GM12878 (cell line): ENCODE results near the gene SHISA2. TPM values are rescaled to one million over a fixed set of nuclear protein-coding genes. Genes with fewer than 3 reads are reported as not detected.

Source experiments
- ATAC-seq: fragments of 200-7000 bp; cut with Tn5 transposase; 3 replicates; pipeline ENCODE4 v1.9.1; 2020; ENCODE audit warnings: mild to moderate bottlenecking, moderate library complexity
- BruUV-seq: library from RNA; stranded (reverse); fragments of 400-500 nt; replicated peaks from 2 replicates; lab custom pipeline; 2021; lab: Mats Ljungman, UMichigan
- CTCF ChIA-PET: fragments of 300-600 bp; sonication (Branson Sonifier 250); formaldehyde crosslinking; extraction: SDS; loops from one replicate; lab custom pipeline; 2021; ENCODE audit warnings: inconsistent platforms; lab: Yijun Ruan, JAX
- POLR2A ChIA-PET: fragments of 350-600 bp; formaldehyde crosslinking; extraction: SDS; loops from one replicate; lab custom pipeline; 2021; ENCODE audit warnings: inconsistent platforms; lab: Charles Lee
- RAD21 ChIA-PET: fragments of 300-600 bp; sonication (Branson Sonifier 250); formaldehyde crosslinking; loops from one replicate; lab custom pipeline; 2023; ENCODE audit warnings: antibody characterized with exemption; ENCODE audit not compliant: unreplicated experiment; lab: Charles Lee
- SMC1A ChIA-PET: fragments of 300-600 bp; sonication (Branson Sonifier 250); formaldehyde crosslinking; loops from one replicate; lab custom pipeline; 2023; ENCODE audit not compliant: unreplicated experiment, uncharacterized antibody; lab: Charles Lee
- DNase-seq: peaks from one replicate; pipeline ENCODE4 v3.0.0-alpha.2; 2011; ENCODE audit warnings: low read depth, low spot score
- FAIRE-seq: peaks from 3 replicates; lab custom pipeline; 2011; peaks lifted over from hg19 to GRCh38; lab: Jason Lieb, UNC
- H2AFZ ChIP-seq: 2 replicates; pipeline ENCODE4 v1.6.0; 2011; ENCODE audit warnings: low read depth, low read length, control low read depth; ENCODE audit not compliant: control insufficient read depth
- H3K27ac ChIP-seq: 2 replicates; pipeline ENCODE4 v1.5.1; 2011; ENCODE audit warnings: control low read depth; ENCODE audit not compliant: control insufficient read depth, insufficient read depth
- H3K27me3 ChIP-seq, 2 experiments: replicated peaks in 1 of 2; 2 replicates each; pipeline versions ENCODE4 v1.6.0 to v1.6.1; 2011; ENCODE audit warnings: low read length in 1 of 2; ENCODE audit not compliant: control insufficient read depth in 2 of 2, insufficient read depth in 2 of 2
- H3K36me3 ChIP-seq, 2 experiments: 2 replicates each; pipeline ENCODE4 v1.5.1; 2011; ENCODE audit warnings: low read length in 1 of 2; ENCODE audit not compliant: control insufficient read depth in 2 of 2, insufficient read depth in 2 of 2
- H3K4me1 ChIP-seq: 2 replicates; pipeline ENCODE4 v1.6.1; 2011; ENCODE audit warnings: mild to moderate bottlenecking, low read length, moderate library complexity, mixed read lengths; ENCODE audit not compliant: control insufficient read depth, insufficient read depth
- H3K4me2 ChIP-seq: 2 replicates; pipeline ENCODE4 v1.6.0; 2011; ENCODE audit warnings: control low read depth; ENCODE audit not compliant: control insufficient read depth, insufficient read depth
- H3K4me3 ChIP-seq: fragments of 200-600 bp; sonication (generic); 2 replicates; pipeline ENCODE4 v1.5.1; 2016
- H3K79me2 ChIP-seq: 2 replicates; pipeline ENCODE4 v1.6.0; 2011; ENCODE audit warnings: low read length; ENCODE audit not compliant: control insufficient read depth, insufficient read depth
- H3K9ac ChIP-seq: 2 replicates; pipeline ENCODE4 v1.8.0; 2011; ENCODE audit warnings: low read length, control low read depth, mixed read lengths; ENCODE audit not compliant: control insufficient read depth, insufficient read depth
- H3K9me3 ChIP-seq: replicated peaks from 3 replicates; pipeline ENCODE4 v1.5.1; 2011; ENCODE audit warnings: mild to moderate bottlenecking, low read length; ENCODE audit not compliant: control insufficient read depth, insufficient read depth
- H4K20me1 ChIP-seq: 2 replicates; pipeline ENCODE4 v1.6.0; 2011; ENCODE audit not compliant: control insufficient read depth, insufficient read depth
- WGBS: methylation state at CpG from one replicate; pipeline ENCODE4 v1.1.6; 2016; ENCODE audit warnings: low lambda C conversion rate; ENCODE audit not compliant: insufficient replicate concordance, insufficient coverage; ENCODE audit errors: missing lambda C conversion rate; 5-methylcytosine and 5-hydroxymethylcytosine counted together
- in situ Hi-C: fragments of 300-500 bp; cut with MboI; formaldehyde crosslinking; loops from 9 replicates; pipeline ENCODE4 v1.14.3; 2018; ENCODE audit warnings: mixed read lengths
- intact Hi-C: fragments of 100-400 bp; cut with micrococcal nuclease; formaldehyde crosslinking; loops from one replicate; pipeline ENCODE4 v1.14.2; 2022; ENCODE audit not compliant: unreplicated experiment
- polyA plus RNA-seq, 11 experiments: library from polyadenylated mRNA; depleted of rRNA in 4 of 11; unstranded in 6 of 11; stranded (reverse) in 5 of 11; fragments of >200 nt; fragmentation: Nextera tagmentation in 4 of 11; fragmentation: Illumina TruSeq in 1 of 11; extraction: Ambion mirVana in 4 of 11; extraction: Trizol in 1 of 11; gene quantifications; 1 replicate in 1 of 11; 2 replicates in 10 of 11; pipeline versions ENCODE4 v1.2.1 to v1.2.3, GENCODE V29; 2011 to 2016; ENCODE audit warnings: inconsistent platforms in 2 of 11, missing spikeins in 2 of 11, low read depth in 1 of 11
- total RNA-seq, 4 experiments: library from RNA; depleted of rRNA in 3 of 4; stranded (reverse); fragments of >200 nt in 3 of 4; fragmentation: Illumina TruSeq in 1 of 4; extraction: Trizol in 1 of 4; gene quantifications; 2 replicates each; pipeline versions ENCODE4 v1.2.1 to v1.2.3, GENCODE V29; 2013 to 2021
- TF ChIP-seq, protein P1 (sequence below): fragments of 450-650 bp; IDR thresholded peaks from 2 replicates; pipeline ENCODE4 v1.6.1; 2016; ENCODE audit warnings: mild to moderate bottlenecking, moderate library complexity, borderline replicate concordance
- TF ChIP-seq, protein P2 (sequence below), 3 experiments: IDR thresholded peaks in 2 of 3; conservative IDR thresholded peaks in 1 of 3; 2 replicates each; pipeline ENCODE4 v1.5.1; 2011; ENCODE audit warnings: low read depth in 3 of 3, low read length in 3 of 3, mild to moderate bottlenecking in 3 of 3, control low read depth in 2 of 3, moderate library complexity in 2 of 3, inconsistent platforms in 1 of 3, mixed read lengths in 1 of 3; ENCODE audit not compliant: control insufficient read depth in 2 of 3, insufficient read depth in 1 of 3; ENCODE audit errors: extremely low read depth in 1 of 3

The SHISA2 gene
- total and polyA plus RNA-seq, 10 of the 15 experiments (the other 5 are each of a cell fraction or from before 2014, with no cell fraction given) = 0.04 to 0.08 TPM; not detected in 8

DNA sequence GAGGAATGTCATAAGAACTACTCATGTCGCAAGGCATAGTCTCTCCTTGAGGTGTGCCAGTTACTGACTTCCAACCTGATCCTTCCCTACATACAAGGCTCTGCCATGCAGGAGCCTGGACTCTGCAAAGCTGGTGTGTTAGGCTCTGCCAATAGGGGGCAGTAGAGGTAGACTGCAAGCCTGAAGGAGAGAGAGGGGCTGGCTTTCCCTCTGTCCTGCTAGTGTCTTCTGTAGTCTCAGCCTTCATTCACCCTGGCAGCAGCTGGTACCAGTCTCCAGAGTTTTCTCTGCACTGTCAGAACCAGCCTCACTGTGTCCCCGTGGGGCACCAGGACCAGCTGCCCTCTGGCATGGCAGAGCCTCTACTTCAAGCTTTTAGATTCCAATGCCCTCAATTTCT is 14.5 kb downstream of the SHISA2 start:
- BruUV-seq = no TSS peak
- DNase-seq (no peak), FAIRE-seq (no peak), ATAC-seq (peak; percentile 29; the same call in 1 of the 3 replicates)
- in situ Hi-C loops (no loop called here), intact Hi-C loops (no loop called here)
- H3K36me3 ChIP-seq = no peaks in the 10 kb centered on the region
- H4K20me1 ChIP-seq = no peaks in the 10 kb centered on the region
- no peaks in the 10 kb centered on the region for H3K4me1 ChIP-seq
- WGBS = 27% methylated on average over 2 of the region's 2 CpGs
- H3K27ac ChIP-seq = no peak overlapping the region
- no peak overlapping the region for H2AFZ ChIP-seq
- no peaks in the 10 kb centered on the region for H3K79me2 ChIP-seq
- TF ChIP-seq, protein P1, sequence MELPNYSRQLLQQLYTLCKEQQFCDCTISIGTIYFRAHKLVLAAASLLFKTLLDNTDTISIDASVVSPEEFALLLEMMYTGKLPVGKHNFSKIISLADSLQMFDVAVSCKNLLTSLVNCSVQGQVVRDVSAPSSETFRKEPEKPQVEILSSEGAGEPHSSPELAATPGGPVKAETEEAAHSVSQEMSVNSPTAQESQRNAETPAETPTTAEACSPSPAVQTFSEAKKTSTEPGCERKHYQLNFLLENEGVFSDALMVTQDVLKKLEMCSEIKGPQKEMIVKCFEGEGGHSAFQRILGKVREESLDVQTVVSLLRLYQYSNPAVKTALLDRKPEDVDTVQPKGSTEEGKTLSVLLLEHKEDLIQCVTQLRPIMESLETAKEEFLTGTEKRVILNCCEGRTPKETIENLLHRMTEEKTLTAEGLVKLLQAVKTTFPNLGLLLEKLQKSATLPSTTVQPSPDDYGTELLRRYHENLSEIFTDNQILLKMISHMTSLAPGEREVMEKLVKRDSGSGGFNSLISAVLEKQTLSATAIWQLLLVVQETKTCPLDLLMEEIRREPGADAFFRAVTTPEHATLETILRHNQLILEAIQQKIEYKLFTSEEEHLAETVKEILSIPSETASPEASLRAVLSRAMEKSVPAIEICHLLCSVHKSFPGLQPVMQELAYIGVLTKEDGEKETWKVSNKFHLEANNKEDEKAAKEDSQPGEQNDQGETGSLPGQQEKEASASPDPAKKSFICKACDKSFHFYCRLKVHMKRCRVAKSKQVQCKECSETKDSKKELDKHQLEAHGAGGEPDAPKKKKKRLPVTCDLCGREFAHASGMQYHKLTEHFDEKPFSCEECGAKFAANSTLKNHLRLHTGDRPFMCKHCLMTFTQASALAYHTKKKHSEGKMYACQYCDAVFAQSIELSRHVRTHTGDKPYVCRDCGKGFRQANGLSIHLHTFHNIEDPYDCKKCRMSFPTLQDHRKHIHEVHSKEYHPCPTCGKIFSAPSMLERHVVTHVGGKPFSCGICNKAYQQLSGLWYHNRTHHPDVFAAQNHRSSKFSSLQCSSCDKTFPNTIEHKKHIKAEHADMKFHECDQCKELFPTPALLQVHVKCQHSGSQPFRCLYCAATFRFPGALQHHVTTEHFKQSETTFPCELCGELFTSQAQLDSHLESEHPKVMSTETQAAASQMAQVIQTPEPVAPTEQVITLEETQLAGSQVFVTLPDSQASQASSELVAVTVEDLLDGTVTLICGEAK = no peak
- TF ChIP-seq, protein P2, sequence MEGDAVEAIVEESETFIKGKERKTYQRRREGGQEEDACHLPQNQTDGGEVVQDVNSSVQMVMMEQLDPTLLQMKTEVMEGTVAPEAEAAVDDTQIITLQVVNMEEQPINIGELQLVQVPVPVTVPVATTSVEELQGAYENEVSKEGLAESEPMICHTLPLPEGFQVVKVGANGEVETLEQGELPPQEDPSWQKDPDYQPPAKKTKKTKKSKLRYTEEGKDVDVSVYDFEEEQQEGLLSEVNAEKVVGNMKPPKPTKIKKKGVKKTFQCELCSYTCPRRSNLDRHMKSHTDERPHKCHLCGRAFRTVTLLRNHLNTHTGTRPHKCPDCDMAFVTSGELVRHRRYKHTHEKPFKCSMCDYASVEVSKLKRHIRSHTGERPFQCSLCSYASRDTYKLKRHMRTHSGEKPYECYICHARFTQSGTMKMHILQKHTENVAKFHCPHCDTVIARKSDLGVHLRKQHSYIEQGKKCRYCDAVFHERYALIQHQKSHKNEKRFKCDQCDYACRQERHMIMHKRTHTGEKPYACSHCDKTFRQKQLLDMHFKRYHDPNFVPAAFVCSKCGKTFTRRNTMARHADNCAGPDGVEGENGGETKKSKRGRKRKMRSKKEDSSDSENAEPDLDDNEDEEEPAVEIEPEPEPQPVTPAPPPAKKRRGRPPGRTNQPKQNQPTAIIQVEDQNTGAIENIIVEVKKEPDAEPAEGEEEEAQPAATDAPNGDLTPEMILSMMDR (IDR thresholded peaks at IDR 0.05 in 2 of 3, conservative IDR thresholded peaks at IDR 0.05 in 1 of 3; ENCODE audit: control insufficient read depth in 2 of 3, extremely low read depth in 1 of 3, insufficient read depth in 1 of 3, low read depth in 3 of 3, low read length in 3 of 3) = peak in 2 of 3 experiments; percentile 35 to 42; a peak in 3 of 6 replicates
- H3K27me3 ChIP-seq = 0 out of 4 replicates have a peak, but pooled peaks cover 0 to 4% of the 10 kb centered on the region in 2 experiments
- H3K4me2 ChIP-seq = no peak overlapping the region
- ChIA-PET SMC1A (no interaction called here), POLR2A (no interaction called here), RAD21 (no interaction called here), CTCF (interaction anchor here (0.6 to 1.1 kb wide), 2 partner anchors 32 to 454 kb away, joined by 3 read pairs; no protein-coding TSS in a partner anchor)
- H3K9ac ChIP-seq = no peak overlapping the region
- H3K4me3 ChIP-seq = no peak overlapping the region
- H3K9me3 ChIP-seq = no peaks in the 10 kb centered on the region
